Measurements from ENCODE around the gene H3-3A. TPM values are rescaled to one million over a fixed set of nuclear protein-coding genes. Genes with fewer than 3 reads are reported as not detected.

Gene H3-3A
- total and polyA plus RNA-seq, 10 donors = 362 to 1,089 (median 575) TPM

DNA sequence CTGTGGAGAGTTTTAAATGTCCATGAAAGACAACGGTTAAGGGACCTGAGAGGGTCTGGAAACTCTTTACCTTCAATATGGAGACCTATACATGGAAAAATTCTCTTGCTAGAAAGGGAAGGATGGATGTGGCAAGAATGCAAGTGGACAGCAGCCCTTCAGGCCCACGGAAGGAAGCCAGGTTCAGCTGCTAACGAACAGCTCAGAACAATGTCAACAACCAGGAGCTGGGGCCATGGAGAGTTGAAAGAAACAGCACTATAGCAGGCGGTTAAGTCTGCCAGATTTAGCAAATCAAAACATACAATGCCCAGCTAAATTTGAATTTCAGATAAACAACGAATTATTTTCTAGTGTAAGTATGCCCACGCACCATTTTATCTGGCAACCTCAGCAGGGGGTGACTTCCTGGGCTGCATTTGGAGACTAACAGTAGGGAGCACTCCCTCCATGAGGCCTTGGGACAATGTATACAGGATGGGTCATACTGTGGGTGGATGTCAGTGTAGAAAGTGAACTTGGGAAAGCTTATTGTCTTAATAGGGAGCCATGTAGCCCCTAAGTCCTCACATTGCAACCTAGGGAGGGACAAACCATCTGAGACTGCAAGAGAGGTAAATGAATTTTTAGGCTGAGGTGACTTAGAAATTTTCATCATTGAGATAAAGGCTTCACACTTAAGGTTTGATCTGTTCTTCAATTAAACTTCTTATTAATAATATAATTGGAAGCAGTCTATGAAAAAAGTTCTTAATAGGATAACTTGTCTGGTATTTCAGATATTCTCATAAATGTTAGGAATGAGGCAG, 7.8 kb upstream of the H3-3A start:
- intact Hi-C loops (cut with DNase I; ENCODE audit: low total_unique reads) = no loop called here
- WGBS, 5 donors = 48 to 72% (median 60%) methylated on average over 6 of the region's 6 CpGs
- peak overlapping the region in 1 of 8 donors; percentile 1 for H3K4me3 ChIP-seq
- TF ChIP-seq POLR2AphosphoS5 (IDR thresholded peaks at IDR 0.05) = no peak
- TF ChIP-seq, protein P1, sequence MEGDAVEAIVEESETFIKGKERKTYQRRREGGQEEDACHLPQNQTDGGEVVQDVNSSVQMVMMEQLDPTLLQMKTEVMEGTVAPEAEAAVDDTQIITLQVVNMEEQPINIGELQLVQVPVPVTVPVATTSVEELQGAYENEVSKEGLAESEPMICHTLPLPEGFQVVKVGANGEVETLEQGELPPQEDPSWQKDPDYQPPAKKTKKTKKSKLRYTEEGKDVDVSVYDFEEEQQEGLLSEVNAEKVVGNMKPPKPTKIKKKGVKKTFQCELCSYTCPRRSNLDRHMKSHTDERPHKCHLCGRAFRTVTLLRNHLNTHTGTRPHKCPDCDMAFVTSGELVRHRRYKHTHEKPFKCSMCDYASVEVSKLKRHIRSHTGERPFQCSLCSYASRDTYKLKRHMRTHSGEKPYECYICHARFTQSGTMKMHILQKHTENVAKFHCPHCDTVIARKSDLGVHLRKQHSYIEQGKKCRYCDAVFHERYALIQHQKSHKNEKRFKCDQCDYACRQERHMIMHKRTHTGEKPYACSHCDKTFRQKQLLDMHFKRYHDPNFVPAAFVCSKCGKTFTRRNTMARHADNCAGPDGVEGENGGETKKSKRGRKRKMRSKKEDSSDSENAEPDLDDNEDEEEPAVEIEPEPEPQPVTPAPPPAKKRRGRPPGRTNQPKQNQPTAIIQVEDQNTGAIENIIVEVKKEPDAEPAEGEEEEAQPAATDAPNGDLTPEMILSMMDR (IDR thresholded peaks at IDR 0.05 in 8 of 11, conservative IDR thresholded peaks at IDR 0.05 in 3 of 11) = no peak
- TF ChIP-seq POLR2A (IDR thresholded peaks at IDR 0.05) = no peak
- H3K27ac ChIP-seq = peak overlapping the region in 4 of 8 donors; percentile 27 to 70 (median 34)
- H3K36me3 ChIP-seq = peaks cover 0 to 58% (median 4%) of the 10 kb centered on the region in 6 donors
- peaks cover 0 to 26% (median 0%) of the 10 kb centered on the region in 6 donors for H3K4me1 ChIP-seq
- no peaks in the 10 kb centered on the region for H3K27me3 ChIP-seq (replicated peaks in 1 of 7)
- DNase-seq = no peak
- H3K9me3 ChIP-seq = no peaks in the 10 kb centered on the region

DNA sequence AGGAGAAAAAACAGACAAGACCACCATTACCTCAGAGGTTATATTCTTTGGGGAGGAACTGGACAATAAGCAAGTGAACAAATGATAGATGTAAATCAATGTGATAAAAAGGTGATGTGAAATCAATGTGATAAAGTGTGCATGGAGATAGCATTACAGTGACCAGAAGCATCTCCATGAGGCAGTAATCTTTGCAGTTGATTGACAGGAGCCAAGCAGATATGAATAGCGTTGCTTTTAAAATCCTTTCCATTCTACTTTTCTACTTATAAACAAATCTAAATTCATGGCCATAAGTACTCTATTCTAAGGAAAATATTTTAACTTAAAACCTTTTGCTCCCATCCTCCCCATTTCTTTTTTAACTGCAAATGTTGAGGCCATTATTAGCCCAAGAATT, 2.8 kb upstream of the H3-3A start:
- Histone ChIP-seq H3K36me3 (peaks cover 0 to 44% (median 4%) of the 10 kb centered on the region in 6 donors), H3K27me3 (replicated peaks in 1 of 7) (no peaks in the 10 kb centered on the region), H3K4me1 (peaks cover 11 to 32% (median 20%) of the 10 kb centered on the region in 6 donors), H3K9me3 (no peaks in the 10 kb centered on the region), H3K4me3 (no peak overlapping the region), H3K27ac (peak overlapping the region in 1 of 8 donors; percentile 100)
- intact Hi-C loops (cut with DNase I; ENCODE audit: low total_unique reads) = no loop called here
- WGBS, 5 donors = 90 to 96% (median 92%) methylated on average over 1 of the region's 1 CpG
- no peak for DNase-seq
- TF ChIP-seq, protein P1 (IDR thresholded peaks at IDR 0.05 in 8 of 11, conservative IDR thresholded peaks at IDR 0.05 in 3 of 11) = no peak
- TF ChIP-seq POLR2AphosphoS5 (IDR thresholded peaks at IDR 0.05) (no peak), POLR2A (IDR thresholded peaks at IDR 0.05) (no peak)

DNA sequence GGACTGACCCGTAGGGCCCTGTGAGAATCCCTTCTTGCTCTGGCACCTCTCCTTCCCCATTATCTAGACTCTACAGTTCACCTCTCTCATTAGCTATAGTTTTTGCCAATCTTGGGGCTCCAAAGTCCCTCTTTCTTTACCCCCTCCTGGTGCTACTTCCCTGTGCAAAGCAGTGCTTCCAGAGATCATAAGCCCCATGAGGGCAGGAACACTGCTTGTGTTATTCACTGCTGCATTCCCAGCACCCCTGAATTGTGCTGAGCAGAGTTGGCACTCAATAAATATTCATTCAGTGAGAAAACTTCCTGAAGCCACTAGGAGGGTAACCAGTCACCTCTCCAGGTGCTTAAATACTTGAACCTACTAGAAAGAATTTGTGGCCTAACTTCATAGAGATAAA, 2.1 kb upstream of the H3-3A start:
- Histone ChIP-seq H3K36me3 (peaks cover 0 to 48% (median 5%) of the 10 kb centered on the region in 6 donors), H3K4me3 (no peak overlapping the region), H3K9me3 (no peaks in the 10 kb centered on the region), H3K4me1 (peaks cover 16 to 40% (median 28%) of the 10 kb centered on the region in 6 donors), H3K27me3 (replicated peaks in 1 of 7) (no peaks in the 10 kb centered on the region), H3K27ac (peak overlapping the region; percentile 9 to 100 (median 100))
- no peak for DNase-seq
- TF ChIP-seq POLR2AphosphoS5 (IDR thresholded peaks at IDR 0.05) (no peak), POLR2A (IDR thresholded peaks at IDR 0.05) (no peak)
- TF ChIP-seq, protein P1 (IDR thresholded peaks at IDR 0.05 in 8 of 11, conservative IDR thresholded peaks at IDR 0.05 in 3 of 11) = no peak
- intact Hi-C loops (cut with DNase I; ENCODE audit: low total_unique reads) = no loop called here
- 94 to 100% (median 95%) methylated on average over 1 of the region's 1 CpG for WGBS, 5 donors

Data from spleen (tissue), 11 donors.